Activated CD4-positive, alpha-beta T cell treated with anti-CD3 and anti-CD28 coated beads for 36 hours (primary cell): ENCODE results near the gene CAMK2G. TPM values are rescaled to one million over a fixed set of nuclear protein-coding genes. Genes with fewer than 3 reads are reported as not detected.
A peak's percentile ranks its signal among the peaks of the same experiment; 100 is the strongest.

Source experiments
- ATAC-seq: fragments of 200-7000 bp; cut with Tn5 transposase; one replicate; pipeline ENCODE4 v1.10.0; 2021; ENCODE audit warnings: mild to moderate bottlenecking, moderate library complexity
- CTCF ChIA-PET: fragments of 350-600 bp; sonication (Branson Sonifier 250); formaldehyde crosslinking; loops from one replicate; lab custom pipeline; 2021; ENCODE audit warnings: antibody characterized with exemption; lab: Charles Lee
- POLR2A ChIA-PET: fragments of 350-600 bp; sonication (Branson Sonifier 250); formaldehyde crosslinking; loops from one replicate; lab custom pipeline; 2021; ENCODE audit warnings: antibody characterized with exemption, inconsistent platforms; lab: Charles Lee
- DNase-seq: peaks from one replicate; pipeline ENCODE4 v3.0.0-alpha.2; 2020
- H3K27ac Mint-ChIP-seq: one replicate; pipeline ENCODE4 v1.8.0; 2021; ENCODE audit warnings: mixed read lengths
- H3K27me3 Mint-ChIP-seq: one replicate; pipeline ENCODE4 v1.8.0; 2021; ENCODE audit warnings: mixed read lengths
- H3K36me3 Mint-ChIP-seq: one replicate; pipeline ENCODE4 v1.8.0; 2021; ENCODE audit warnings: low read depth, mixed read lengths
- H3K4me1 Mint-ChIP-seq: one replicate; pipeline ENCODE4 v1.8.0; 2021; ENCODE audit warnings: mixed read lengths
- H3K4me3 Mint-ChIP-seq: one replicate; pipeline ENCODE4 v1.8.0; 2021; ENCODE audit warnings: mild to moderate bottlenecking, moderate library complexity, mixed read lengths
- H3K9me3 Mint-ChIP-seq: one replicate; pipeline ENCODE4 v1.8.0; 2021; ENCODE audit warnings: low read depth, mixed read lengths
- intact Hi-C, 2 experiments: fragments of 100-400 bp; cut with DNase I in 1 of 2; cut with micrococcal nuclease in 1 of 2; formaldehyde crosslinking; loops; one replicate each; pipeline versions ENCODE4 v1.14.2 to v1.15.1; 2022 to 2024; cut with DNase I, micrococcal nuclease
- total RNA-seq, 2 experiments: library from RNA; stranded (reverse); gene quantifications; one replicate each; pipeline ENCODE4 v1.2.3, GENCODE V29; 2021

The CAMK2G gene
- total RNA-seq, 2 experiments from 2014 or later: 16.4 to 19.4 TPM

DNA sequence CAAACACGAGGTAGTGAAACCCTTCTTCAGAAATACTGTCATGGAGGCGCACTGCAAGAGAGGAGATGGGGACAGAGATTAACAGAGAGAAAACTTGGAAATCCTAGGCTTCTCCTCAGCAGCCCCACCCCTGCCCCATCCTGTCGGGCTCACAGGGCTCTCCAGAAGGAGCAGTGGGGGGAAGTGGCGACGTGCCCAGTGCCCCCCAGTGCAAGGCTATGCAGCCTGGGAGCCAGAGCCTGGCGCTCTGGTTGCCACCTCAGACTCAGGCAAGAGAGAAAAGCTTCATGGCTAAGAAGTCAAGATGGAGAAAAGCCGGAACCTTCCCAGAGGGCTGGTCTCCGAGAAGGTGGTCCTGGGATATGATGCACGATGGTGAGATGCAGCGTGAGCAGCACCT is 21.2 kb downstream of the CAMK2G start:
- POLR2A ChIA-PET: interaction anchor here (1.2 kb wide), 1 partner anchor 9 kb away, joined by 3 read pairs; no protein-coding TSS in a partner anchor
- no peak for ATAC-seq

DNA sequence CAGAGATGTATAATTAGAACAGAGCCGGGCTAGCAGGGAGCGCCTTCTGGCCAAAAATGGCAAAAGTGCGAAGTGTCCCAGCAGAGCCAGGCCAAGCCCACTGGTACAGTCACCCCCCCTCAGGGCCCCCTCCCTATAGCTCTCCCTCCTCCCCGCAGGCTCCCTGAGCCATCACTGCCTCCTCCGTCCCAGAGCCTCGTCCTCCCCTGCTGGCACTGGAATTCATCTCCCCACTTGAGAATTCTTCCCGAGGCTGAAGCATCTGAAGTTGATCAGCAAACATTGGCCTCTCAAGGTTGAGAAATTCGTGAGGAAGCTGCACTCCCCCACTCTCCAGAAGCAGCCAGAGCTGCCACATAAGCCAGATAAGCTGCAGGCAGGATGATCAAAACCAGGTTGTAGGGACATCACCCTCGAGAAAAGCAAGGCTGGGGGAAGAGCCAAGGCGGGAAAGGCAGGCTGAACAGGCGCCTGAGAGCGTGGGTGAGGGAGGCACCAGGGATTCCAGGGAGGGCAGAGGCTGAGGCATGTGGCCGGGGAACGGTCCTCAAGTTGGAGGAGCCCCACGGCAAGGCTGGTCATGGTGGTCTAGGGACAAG is 23.4 kb downstream of the CAMK2G start:
- ATAC-seq: no peak
- ChIA-PET CTCF (interaction anchor here (0.6 to 24.7 kb wide), 7 partner anchors 13 to 227 kb away, joined by 3 to 456 read pairs (median 3); partner anchors contain the start of gene CAMK2G), POLR2A (no interaction called here)
- no peaks in the 10 kb centered on the region for H3K9me3 Mint-ChIP-seq
- DNase-seq: no peak
- intact Hi-C loops: no loop called here
- no peak overlapping the region for H3K4me3 Mint-ChIP-seq
- no peaks in the 10 kb centered on the region for H3K27me3 Mint-ChIP-seq
- H3K27ac Mint-ChIP-seq: no peak overlapping the region
- peaks cover 15% of the 10 kb centered on the region for H3K36me3 Mint-ChIP-seq
- H3K4me1 Mint-ChIP-seq: peaks cover 14% of the 10 kb centered on the region

More for the DNA sequence above, 21.2 kb downstream of the CAMK2G start:
- Mint-ChIP-seq H3K27ac (no peak overlapping the region), H3K4me3 (no peak overlapping the region), H3K9me3 (no peaks in the 10 kb centered on the region), H3K4me1 (peaks cover 33% of the 10 kb centered on the region), H3K27me3 (no peaks in the 10 kb centered on the region), H3K36me3 (peaks cover 4% of the 10 kb centered on the region)
- DNase-seq: no peak
- intact Hi-C loops: no loop called here
- CTCF ChIA-PET: interaction anchor here (0.9 to 24.7 kb wide), 4 partner anchors 9 to 228 kb away, joined by 3 to 456 read pairs (median 6); partner anchors contain the start of gene CAMK2G

DNA sequence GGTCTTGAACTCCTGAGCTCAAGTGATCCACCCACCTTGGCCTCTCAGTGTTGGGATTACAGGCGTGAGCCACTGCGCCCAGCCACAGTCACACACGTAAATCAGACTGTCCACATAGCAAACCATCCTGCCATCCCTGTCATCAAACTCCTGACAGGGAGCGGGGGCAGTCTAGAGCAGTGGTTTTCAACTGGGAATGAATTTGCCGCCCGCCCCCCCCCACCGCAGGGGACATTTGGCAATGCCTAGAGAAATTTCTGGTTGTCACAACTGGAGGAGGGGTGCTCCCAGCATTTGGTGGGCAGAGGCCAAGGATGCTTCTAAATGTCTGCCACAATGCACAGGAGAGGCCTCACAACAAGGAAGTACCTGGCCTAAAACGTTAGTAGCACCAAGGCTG is 24.1 kb downstream of the CAMK2G start:
- Mint-ChIP-seq H3K4me1 (peaks cover 10% of the 10 kb centered on the region), H3K27ac (no peak overlapping the region), H3K36me3 (peaks cover 16% of the 10 kb centered on the region), H3K9me3 (no peaks in the 10 kb centered on the region), H3K27me3 (no peaks in the 10 kb centered on the region), H3K4me3 (no peak overlapping the region)
- POLR2A ChIA-PET: interaction anchor here (1.1 kb wide), 1 partner anchor 29 kb away, joined by 4 read pairs; no protein-coding TSS in a partner anchor
- intact Hi-C loops: no loop called here
- CTCF ChIA-PET: interaction anchor here (0.6 to 24.7 kb wide), 22 partner anchors 7 to 345 kb away, joined by 3 to 456 read pairs (median 4); partner anchors contain the start of gene CAMK2G
- no peak for ATAC-seq
- no peak for DNase-seq

DNA sequence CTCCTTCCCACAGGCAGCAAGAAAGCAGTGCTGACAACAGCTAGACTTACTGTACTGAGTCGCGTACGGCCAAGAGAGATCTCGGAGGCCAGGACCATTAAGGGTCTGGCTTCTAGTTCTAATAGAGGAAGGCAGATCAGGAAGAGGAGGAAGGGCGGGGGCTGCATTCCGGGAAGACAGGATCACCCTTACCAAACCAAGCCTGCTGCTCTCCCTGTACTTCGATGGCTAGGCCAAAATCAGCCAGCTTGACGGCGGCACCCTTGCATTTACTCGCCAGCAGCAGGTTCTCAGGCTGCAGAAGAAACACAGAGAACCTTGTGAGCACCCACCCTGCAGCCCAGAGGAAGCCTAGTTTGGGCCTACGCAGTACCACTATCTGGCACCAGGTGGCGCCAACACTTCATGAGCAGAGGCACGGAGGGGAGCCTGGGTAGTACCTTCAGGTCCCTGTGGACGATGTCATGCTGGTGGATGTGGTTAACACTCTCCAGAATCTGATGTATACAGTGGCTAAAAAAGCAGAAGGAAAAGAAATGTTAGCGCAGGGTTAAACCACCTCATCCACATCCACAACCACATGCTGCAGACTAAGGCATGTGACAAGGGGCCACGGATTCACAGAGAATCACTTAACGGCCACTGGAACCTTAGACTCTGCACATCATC is 25.4 kb downstream of the CAMK2G start:
- POLR2A ChIA-PET: interaction anchor here (0.6 to 1.1 kb wide), 2 partner anchors 28 to 31 kb away, joined by 3 to 4 read pairs; no protein-coding TSS in a partner anchor
- no peak overlapping the region for H3K4me3 Mint-ChIP-seq
- CTCF ChIA-PET: interaction anchor here (0.6 to 24.7 kb wide), 24 partner anchors 8 to 364 kb away, joined by 3 to 456 read pairs (median 4); partner anchors contain the start of gene CAMK2G
- ATAC-seq (peak; percentile 99), DNase-seq (peak; percentile 95)
- intact Hi-C loops: loop anchor here (1.0 to 2.0 kb wide), 5 partner anchors 26 to 232 kb away; no protein-coding TSS in a partner anchor
- no peaks in the 10 kb centered on the region for H3K27me3 Mint-ChIP-seq
- peak overlapping the region; percentile 85 for H3K27ac Mint-ChIP-seq
- no peaks in the 10 kb centered on the region for H3K9me3 Mint-ChIP-seq
- peaks cover 16% of the 10 kb centered on the region for H3K36me3 Mint-ChIP-seq
- peaks cover 7% of the 10 kb centered on the region for H3K4me1 Mint-ChIP-seq

DNA sequence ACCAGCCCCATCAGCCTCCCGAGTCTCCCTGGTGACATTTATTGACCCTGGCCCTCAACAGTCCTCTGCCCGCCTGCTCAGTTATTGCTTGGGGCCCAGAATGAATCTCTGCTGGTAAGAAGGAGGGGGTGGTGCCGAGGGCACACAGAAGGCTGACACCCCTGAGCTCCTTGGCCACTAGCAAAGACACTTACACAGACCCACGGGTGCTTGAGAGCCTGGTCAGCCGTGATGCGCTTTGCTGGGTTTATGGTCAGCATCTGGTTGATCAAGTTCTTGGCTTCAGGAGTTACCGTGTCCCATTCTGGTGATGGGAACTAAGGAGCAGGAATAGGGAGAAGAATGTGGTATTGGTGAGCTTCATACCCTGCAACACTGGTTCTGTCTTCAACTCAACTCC is 27.3 kb downstream of the CAMK2G start:
- no peak overlapping the region for H3K4me3 Mint-ChIP-seq
- H3K9me3 Mint-ChIP-seq: no peaks in the 10 kb centered on the region
- POLR2A ChIA-PET: no interaction called here
- ATAC-seq (no peak), DNase-seq (no peak)
- CTCF ChIA-PET: interaction anchor here (0.7 to 24.7 kb wide), 9 partner anchors 8 to 613 kb away, joined by 3 to 456 read pairs (median 3); partner anchors contain the start of gene CAMK2G
- H3K4me1 Mint-ChIP-seq: peaks cover 7% of the 10 kb centered on the region
- no peaks in the 10 kb centered on the region for H3K27me3 Mint-ChIP-seq
- H3K36me3 Mint-ChIP-seq: peaks cover 19% of the 10 kb centered on the region
- H3K27ac Mint-ChIP-seq: no peak overlapping the region
- intact Hi-C loops: no loop called here

DNA sequence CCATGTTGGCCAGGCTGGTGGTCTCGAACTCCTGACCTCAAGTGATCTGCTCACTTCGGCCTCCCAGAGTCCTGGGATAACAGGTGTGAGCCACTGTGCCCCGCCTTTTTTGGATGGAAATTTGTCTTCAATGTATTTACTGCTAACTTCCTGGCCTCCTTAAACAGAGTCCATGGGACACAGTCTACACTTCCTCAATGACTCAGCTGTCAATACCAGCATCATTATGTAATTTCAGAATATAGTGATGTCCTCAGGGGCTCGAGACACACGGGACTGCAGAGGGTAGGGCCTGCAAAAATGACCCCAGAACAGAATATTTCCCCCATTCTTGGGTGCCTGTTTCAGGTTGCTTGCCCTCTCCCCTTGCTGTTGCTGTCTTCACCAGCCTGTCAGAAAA is 31.1 kb downstream of the CAMK2G start:
- ChIA-PET CTCF (interaction anchor here (24.7 kb wide), 1 partner anchor 40 kb away, joined by 456 read pairs; the partner anchor contains the start of gene CAMK2G), POLR2A (no interaction called here)
- no peak for DNase-seq
- no peaks in the 10 kb centered on the region for H3K4me1 Mint-ChIP-seq
- H3K36me3 Mint-ChIP-seq: peaks cover 19% of the 10 kb centered on the region
- no peak overlapping the region for H3K27ac Mint-ChIP-seq
- no peaks in the 10 kb centered on the region for H3K27me3 Mint-ChIP-seq
- no peaks in the 10 kb centered on the region for H3K9me3 Mint-ChIP-seq
- intact Hi-C loops: no loop called here
- H3K4me3 Mint-ChIP-seq: no peak overlapping the region
- ATAC-seq: no peak

DNA sequence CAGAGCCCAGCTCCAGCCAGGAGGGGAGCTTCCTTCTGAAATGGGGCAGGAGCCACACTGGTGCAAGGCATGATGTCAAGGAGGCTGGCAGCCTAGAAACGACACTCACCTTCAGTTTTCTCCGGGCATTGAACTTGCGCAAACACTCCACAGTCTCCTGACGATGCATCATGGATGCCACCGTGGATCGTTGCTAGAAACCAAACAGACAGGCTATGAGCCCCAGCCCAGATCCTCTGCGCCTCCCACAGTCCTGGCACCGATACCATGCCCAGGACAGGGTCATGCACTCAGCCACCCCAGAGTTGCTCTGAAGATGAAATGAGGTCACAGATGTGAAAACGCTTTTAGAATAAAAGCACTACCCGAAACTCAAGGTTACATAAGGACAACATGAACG is 32.0 kb downstream of the CAMK2G start:
- ChIA-PET POLR2A (interaction anchor here (0.6 to 0.7 kb wide), 2 partner anchors 39 to 156 kb away, joined by 4 to 9 read pairs; no protein-coding TSS in a partner anchor), CTCF (interaction anchor here (24.7 kb wide), 1 partner anchor 41 kb away, joined by 456 read pairs; the partner anchor contains the start of gene CAMK2G)
- intact Hi-C loops: no loop called here

DNA sequence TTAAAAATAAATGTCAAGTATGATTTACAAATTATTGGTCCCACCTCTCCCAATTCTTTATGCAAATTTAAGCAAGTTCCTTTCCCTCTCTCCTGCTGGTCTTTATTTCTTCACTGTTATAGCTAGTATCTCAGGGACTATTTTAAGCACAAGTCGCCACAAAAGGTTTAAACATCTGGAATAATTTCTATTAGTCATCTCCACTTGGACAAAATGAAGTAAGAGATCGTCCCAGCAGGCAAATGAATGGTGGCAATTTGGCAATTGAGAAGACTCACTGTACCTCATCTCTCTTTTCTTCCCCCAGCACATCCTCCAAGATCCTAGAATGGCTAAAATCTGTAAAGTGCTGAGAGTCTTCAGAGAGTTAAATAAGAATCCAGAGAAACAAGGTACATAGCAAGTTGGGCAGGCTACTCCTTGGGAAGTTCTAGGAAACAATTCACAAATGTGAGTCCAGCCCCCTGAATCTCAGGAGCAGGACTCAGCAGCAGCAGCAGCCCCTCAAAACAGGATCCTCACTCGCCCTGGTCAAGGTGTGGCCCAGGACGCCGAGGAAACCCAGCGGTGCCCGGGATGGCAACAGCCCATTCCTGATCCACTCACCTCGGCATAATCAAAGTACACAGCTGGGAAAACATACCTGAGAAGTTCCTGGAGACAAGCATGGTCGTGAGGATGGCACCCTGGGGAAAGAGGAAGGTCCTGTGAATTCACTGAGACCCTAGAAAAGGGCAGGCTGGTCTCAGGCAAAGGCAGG is 32.6 kb downstream of the CAMK2G start:
- CTCF ChIA-PET: interaction anchor here (24.7 kb wide), 1 partner anchor 41 kb away, joined by 456 read pairs; the partner anchor contains the start of gene CAMK2G
- Mint-ChIP-seq H3K4me1 (no peaks in the 10 kb centered on the region), H3K4me3 (no peak overlapping the region), H3K27me3 (no peaks in the 10 kb centered on the region), H3K27ac (no peak overlapping the region), H3K36me3 (peaks cover 10% of the 10 kb centered on the region), H3K9me3 (no peaks in the 10 kb centered on the region)
- DNase-seq: no peak
- ATAC-seq: no peak
- POLR2A ChIA-PET: no interaction called here
- intact Hi-C loops: no loop called here

More for the DNA sequence above, 32.0 kb downstream of the CAMK2G start:
- no peak for ATAC-seq
- Mint-ChIP-seq H3K4me3 (no peak overlapping the region), H3K4me1 (no peaks in the 10 kb centered on the region), H3K36me3 (peaks cover 14% of the 10 kb centered on the region), H3K9me3 (no peaks in the 10 kb centered on the region), H3K27me3 (no peaks in the 10 kb centered on the region), H3K27ac (no peak overlapping the region)
- DNase-seq: no peak

DNA sequence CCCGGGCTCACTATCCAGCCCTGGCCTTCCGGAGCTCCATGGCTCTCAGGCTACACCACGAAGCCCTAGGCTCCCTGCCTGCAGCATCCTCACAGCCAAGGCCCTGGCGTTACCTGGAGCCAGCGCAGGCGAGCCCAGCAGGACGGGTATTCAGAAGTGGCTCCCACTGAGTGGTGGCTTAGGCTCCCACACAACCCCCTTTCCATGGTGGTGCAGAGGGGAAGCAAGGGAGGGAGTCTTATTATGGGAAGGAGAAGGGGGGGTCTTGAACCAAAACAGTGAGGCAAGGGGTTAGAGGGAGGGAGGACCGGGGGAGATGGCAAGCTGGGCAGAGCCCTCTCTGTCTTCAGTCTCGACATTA is 33.3 kb downstream of the CAMK2G start:
- intact Hi-C loops: no loop called here
- H3K4me3 Mint-ChIP-seq: no peak overlapping the region
- CTCF ChIA-PET: interaction anchor here (24.7 kb wide), 1 partner anchor 42 kb away, joined by 456 read pairs; the partner anchor contains the start of gene CAMK2G

DNA sequence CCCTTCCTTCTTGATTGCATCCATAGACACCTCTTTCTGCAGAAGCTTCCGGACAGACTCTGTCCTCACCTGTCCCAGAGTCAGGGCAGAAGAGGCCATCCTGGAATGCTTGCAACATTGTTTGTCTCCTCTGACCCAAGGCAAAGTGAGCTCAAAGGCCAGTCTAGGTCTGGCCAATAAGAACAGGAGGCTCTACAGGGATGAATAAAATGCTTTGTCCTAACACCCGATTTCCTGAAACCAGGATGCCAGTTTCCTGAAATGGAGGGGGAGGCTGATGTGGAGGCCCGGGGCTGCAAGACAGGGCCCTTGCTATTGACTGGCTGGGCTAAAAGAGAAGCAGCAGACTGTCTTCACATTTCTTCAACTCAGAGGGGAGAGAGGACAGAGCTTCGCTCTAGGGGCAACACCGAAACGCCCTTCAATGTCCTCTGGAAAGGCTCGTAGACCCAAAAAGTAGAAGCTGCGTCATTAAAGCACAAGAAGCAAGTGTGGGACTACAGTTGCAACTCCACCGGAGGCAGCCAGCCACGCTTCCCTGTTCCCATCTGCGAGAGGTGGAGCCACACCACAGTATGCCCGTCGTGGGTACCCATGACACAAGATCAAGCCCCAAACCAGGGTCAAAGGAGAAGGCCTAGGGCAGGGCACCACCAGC is 33.8 kb downstream of the CAMK2G start:
- POLR2A ChIA-PET: interaction anchor here (0.6 to 0.9 kb wide), 2 partner anchors 39 to 212 kb away, joined by 3 read pairs; no protein-coding TSS in a partner anchor
- Mint-ChIP-seq H3K27me3 (no peaks in the 10 kb centered on the region), H3K4me1 (no peaks in the 10 kb centered on the region), H3K4me3 (no peak overlapping the region), H3K27ac (no peak overlapping the region), H3K9me3 (no peaks in the 10 kb centered on the region), H3K36me3 (peaks cover 3% of the 10 kb centered on the region)
- intact Hi-C loops: no loop called here
- DNase-seq (no peak), ATAC-seq (no peak)
- CTCF ChIA-PET: interaction anchor here (24.7 kb wide), 1 partner anchor 42 kb away, joined by 456 read pairs; the partner anchor contains the start of gene CAMK2G

More for the DNA sequence above, 33.3 kb downstream of the CAMK2G start:
- no peak for DNase-seq
- H3K9me3 Mint-ChIP-seq: no peaks in the 10 kb centered on the region
- H3K4me1 Mint-ChIP-seq: no peaks in the 10 kb centered on the region
- POLR2A ChIA-PET: interaction anchor here (0.6 to 0.9 kb wide), 2 partner anchors 39 to 212 kb away, joined by 3 read pairs; no protein-coding TSS in a partner anchor
- H3K27ac Mint-ChIP-seq: no peak overlapping the region
- H3K36me3 Mint-ChIP-seq: peaks cover 5% of the 10 kb centered on the region
- ATAC-seq: no peak
- no peaks in the 10 kb centered on the region for H3K27me3 Mint-ChIP-seq
